ENCODE data around the gene MECP2.

MECP2 gene

GRCh38 chrX:154116426-154117211, 19.1 kb upstream of the MECP2 start:
- Histone ChIP-seq H3K9me2 (replicated peaks; ENCODE audit: low read depth, low read length) (no peaks in the 10 kb centered on the region), H3K27me3 (ENCODE audit: insufficient read depth, low read length, poor library complexity, severe bottlenecking) (no peaks in the 10 kb centered on the region), H3K9ac (ENCODE audit: low read depth, low read length, poor library complexity, severe bottlenecking) (no peak overlapping the region)

GRCh38 chrX:154115750-154116149, 18.2 kb upstream of the MECP2 start:
- TF ChIP-seq, protein P1, sequence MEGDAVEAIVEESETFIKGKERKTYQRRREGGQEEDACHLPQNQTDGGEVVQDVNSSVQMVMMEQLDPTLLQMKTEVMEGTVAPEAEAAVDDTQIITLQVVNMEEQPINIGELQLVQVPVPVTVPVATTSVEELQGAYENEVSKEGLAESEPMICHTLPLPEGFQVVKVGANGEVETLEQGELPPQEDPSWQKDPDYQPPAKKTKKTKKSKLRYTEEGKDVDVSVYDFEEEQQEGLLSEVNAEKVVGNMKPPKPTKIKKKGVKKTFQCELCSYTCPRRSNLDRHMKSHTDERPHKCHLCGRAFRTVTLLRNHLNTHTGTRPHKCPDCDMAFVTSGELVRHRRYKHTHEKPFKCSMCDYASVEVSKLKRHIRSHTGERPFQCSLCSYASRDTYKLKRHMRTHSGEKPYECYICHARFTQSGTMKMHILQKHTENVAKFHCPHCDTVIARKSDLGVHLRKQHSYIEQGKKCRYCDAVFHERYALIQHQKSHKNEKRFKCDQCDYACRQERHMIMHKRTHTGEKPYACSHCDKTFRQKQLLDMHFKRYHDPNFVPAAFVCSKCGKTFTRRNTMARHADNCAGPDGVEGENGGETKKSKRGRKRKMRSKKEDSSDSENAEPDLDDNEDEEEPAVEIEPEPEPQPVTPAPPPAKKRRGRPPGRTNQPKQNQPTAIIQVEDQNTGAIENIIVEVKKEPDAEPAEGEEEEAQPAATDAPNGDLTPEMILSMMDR (conservative IDR thresholded peaks at IDR 0.05; ENCODE audit: low read length), result no peak
- TF ChIP-seq EZH2phosphoT487 (IDR thresholded peaks at IDR 0.05; ENCODE audit: borderline replicate concordance), result no peak
- H3K9me3 ChIP-seq (ENCODE audit: insufficient read depth, low read depth, low read length), result no peaks in the 10 kb centered on the region
- H3K4me1 ChIP-seq (ENCODE audit: insufficient read depth, low read length, poor library complexity, severe bottlenecking), result no peaks in the 10 kb centered on the region
- no peaks in the 10 kb centered on the region for H3K27me3 ChIP-seq (ENCODE audit: insufficient read depth, low read length, poor library complexity, severe bottlenecking)
- no peak overlapping the region for H3K4me2 ChIP-seq (ENCODE audit: low read depth, low read length, poor library complexity, severe bottlenecking)
- no peak overlapping the region for H3K4me3 ChIP-seq (ENCODE audit: low read length, poor library complexity, severe bottlenecking)
- H4K20me1 ChIP-seq (ENCODE audit: insufficient read depth, low read length, poor library complexity, severe bottlenecking), result no peaks in the 10 kb centered on the region
- H3F3A ChIP-seq (ENCODE audit: low read depth), result no peaks in the 10 kb centered on the region
- no peak overlapping the region for H3K9ac ChIP-seq (ENCODE audit: low read depth, low read length, poor library complexity, severe bottlenecking)
- H3K36me3 ChIP-seq (ENCODE audit: insufficient read depth, low read length), result no peaks in the 10 kb centered on the region
- H3K79me2 ChIP-seq (ENCODE audit: insufficient read depth, low read length), result no peaks in the 10 kb centered on the region
- H3K9me2 ChIP-seq (replicated peaks; ENCODE audit: low read depth, low read length), result no peaks in the 10 kb centered on the region
- H2AFZ ChIP-seq (ENCODE audit: low read length), result no peak overlapping the region

More at GRCh38 chrX:154116426-154117211, 19.1 kb upstream of the MECP2 start:
- peaks cover under 1% of the 10 kb centered on the region for H3K4me1 ChIP-seq (ENCODE audit: insufficient read depth, low read length, poor library complexity, severe bottlenecking)
- H3K9me3 ChIP-seq (ENCODE audit: insufficient read depth, low read depth, low read length), result no peaks in the 10 kb centered on the region
- H3K79me2 ChIP-seq (ENCODE audit: insufficient read depth, low read length), result no peaks in the 10 kb centered on the region
- H2AFZ ChIP-seq (ENCODE audit: low read length), result no peak overlapping the region
- TF ChIP-seq, protein P1 (conservative IDR thresholded peaks at IDR 0.05; ENCODE audit: low read length), result no peak
- no peak for TF ChIP-seq EZH2phosphoT487 (IDR thresholded peaks at IDR 0.05; ENCODE audit: borderline replicate concordance)
- no peak overlapping the region for H3K4me3 ChIP-seq (ENCODE audit: low read length, poor library complexity, severe bottlenecking)
- H3F3A ChIP-seq (ENCODE audit: low read depth), result no peaks in the 10 kb centered on the region
- no peak overlapping the region for H3K4me2 ChIP-seq (ENCODE audit: low read depth, low read length, poor library complexity, severe bottlenecking)
- no peaks in the 10 kb centered on the region for H3K36me3 ChIP-seq (ENCODE audit: insufficient read depth, low read length)
- no peaks in the 10 kb centered on the region for H4K20me1 ChIP-seq (ENCODE audit: insufficient read depth, low read length, poor library complexity, severe bottlenecking)

- no peaks in the 10 kb centered on the region for H3K9me3 ChIP-seq (ENCODE audit: insufficient read depth, low read depth, low read length)
- no peaks in the 10 kb centered on the region for H3K36me3 ChIP-seq (ENCODE audit: insufficient read depth, low read length)
- no peak overlapping the region for H3K4me2 ChIP-seq (ENCODE audit: low read depth, low read length, poor library complexity, severe bottlenecking)
- no peaks in the 10 kb centered on the region for H3K79me2 ChIP-seq (ENCODE audit: insufficient read depth, low read length)
- TF ChIP-seq, protein P1 (conservative IDR thresholded peaks at IDR 0.05; ENCODE audit: low read length), result no peak
- no peak for TF ChIP-seq EZH2phosphoT487 (IDR thresholded peaks at IDR 0.05; ENCODE audit: borderline replicate concordance)
- H3K4me1 ChIP-seq (ENCODE audit: insufficient read depth, low read length, poor library complexity, severe bottlenecking), result no peaks in the 10 kb centered on the region
- H3K27me3 ChIP-seq (ENCODE audit: insufficient read depth, low read length, poor library complexity, severe bottlenecking), result no peaks in the 10 kb centered on the region
- H4K20me1 ChIP-seq (ENCODE audit: insufficient read depth, low read length, poor library complexity, severe bottlenecking), result no peaks in the 10 kb centered on the region
- no peaks in the 10 kb centered on the region for H3F3A ChIP-seq (ENCODE audit: low read depth)
- no peak overlapping the region for H3K9ac ChIP-seq (ENCODE audit: low read depth, low read length, poor library complexity, severe bottlenecking)
- H3K9me2 ChIP-seq (replicated peaks; ENCODE audit: low read depth, low read length), result no peaks in the 10 kb centered on the region
- H2AFZ ChIP-seq (ENCODE audit: low read length), result no peak overlapping the region
- H3K4me3 ChIP-seq (ENCODE audit: low read length, poor library complexity, severe bottlenecking), result no peak overlapping the region
Measured at GRCh38 chrX:154115071-154115470, 17.6 kb upstream of the MECP2 start.
